Mucosa of stomach (tissue), 1 donor: Measurements from ENCODE around the gene PTPRO.

Experiments used
- H3K27me3 ChIP-seq: one replicate; pipeline ENCODE4 v1.7.0; 2013; ENCODE audit warnings: mild to moderate bottlenecking, low read length; ENCODE audit not compliant: control insufficient read depth, insufficient read depth
- H3K36me3 ChIP-seq: one replicate; pipeline ENCODE4 v1.7.0; 2013; ENCODE audit warnings: low read length; ENCODE audit not compliant: control insufficient read depth, insufficient read depth
- H3K4me1 ChIP-seq: one replicate; pipeline ENCODE4 v1.7.0; 2013; ENCODE audit warnings: mild to moderate bottlenecking, low read length; ENCODE audit not compliant: control insufficient read depth, insufficient read depth
- H3K4me3 ChIP-seq: one replicate; pipeline ENCODE4 v1.7.0; 2013; ENCODE audit warnings: low read length
- H3K9ac ChIP-seq: one replicate; pipeline ENCODE4 v1.7.0; 2013; ENCODE audit warnings: mild to moderate bottlenecking, low read length, moderate library complexity
- H3K9me3 ChIP-seq: one replicate; pipeline ENCODE4 v1.7.0; 2013; ENCODE audit warnings: mild to moderate bottlenecking, low read length, moderate library complexity; ENCODE audit not compliant: control insufficient read depth
- donor health status: Pancreatic carcinoma.

Gene PTPRO

DNA sequence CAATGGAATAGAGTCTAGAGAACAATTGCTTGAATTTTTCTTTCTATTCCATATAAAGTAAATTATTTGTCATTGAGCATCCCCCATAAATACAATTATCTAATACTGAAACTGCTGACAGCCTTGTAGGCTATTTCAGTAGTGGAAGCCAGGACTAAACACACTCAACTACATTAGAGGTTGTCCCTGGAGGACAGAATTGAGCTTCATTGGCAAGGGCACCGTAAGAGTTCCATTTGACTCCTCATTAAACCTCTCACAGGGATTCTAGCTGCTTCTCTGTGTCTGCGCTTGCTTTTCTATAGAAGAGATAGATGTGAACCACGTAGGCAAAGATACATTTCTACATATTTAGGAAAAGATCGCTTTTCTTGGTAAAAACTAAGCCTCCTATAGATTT lies 3.5 kb upstream of the PTPRO start:
- H3K9me3 ChIP-seq: no peaks in the 10 kb centered on the region
- H3K9ac ChIP-seq: no peak overlapping the region
- H3K4me1 ChIP-seq: no peaks in the 10 kb centered on the region
- H3K27me3 ChIP-seq: peaks cover 17% of the 10 kb centered on the region
- no peaks in the 10 kb centered on the region for H3K36me3 ChIP-seq
- no peak overlapping the region for H3K4me3 ChIP-seq

DNA sequence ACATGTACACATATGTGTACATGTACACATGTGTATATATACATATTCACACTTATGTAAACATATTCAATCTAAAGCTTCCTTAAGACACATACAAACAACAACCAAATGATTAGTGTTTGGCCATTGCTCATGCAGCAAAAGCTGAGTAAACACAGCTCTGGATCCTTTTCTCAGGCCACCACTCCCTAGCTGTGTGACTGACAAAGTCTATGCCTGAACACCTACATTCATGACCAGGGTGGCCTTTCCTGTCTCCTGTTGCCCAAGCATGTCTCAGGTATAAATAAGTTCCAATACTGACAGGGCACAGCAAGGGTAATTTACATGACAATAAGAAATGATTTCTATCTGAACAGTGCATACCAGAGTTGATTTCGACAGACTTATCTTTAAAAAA lies 1.4 kb upstream of the PTPRO start:
- Histone ChIP-seq H3K9ac (no peak overlapping the region), H3K9me3 (no peaks in the 10 kb centered on the region), H3K4me1 (no peaks in the 10 kb centered on the region), H3K36me3 (no peaks in the 10 kb centered on the region), H3K27me3 (peaks cover 17% of the 10 kb centered on the region), H3K4me3 (no peak overlapping the region)

DNA sequence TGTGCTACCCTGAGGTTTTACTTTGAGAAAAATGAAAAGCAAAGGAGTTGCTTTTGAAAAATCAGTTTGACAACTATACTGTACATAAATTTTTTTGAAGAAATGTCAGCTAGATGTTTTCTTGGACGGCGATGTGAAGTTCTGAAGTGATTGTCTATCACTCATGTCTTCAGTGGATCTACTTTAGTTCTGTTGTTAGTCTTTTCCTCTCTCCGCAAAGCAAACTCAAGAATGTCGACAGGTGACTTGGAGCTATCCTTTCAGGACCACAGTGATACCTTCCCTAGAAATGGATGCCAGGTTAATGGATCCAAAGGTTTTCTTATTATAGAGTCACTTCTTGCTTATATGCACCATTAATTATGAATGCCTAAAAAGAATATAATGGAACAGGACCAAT lies 1.2 kb downstream of the PTPRO start:
- no peaks in the 10 kb centered on the region for H3K9me3 ChIP-seq
- H3K36me3 ChIP-seq: no peaks in the 10 kb centered on the region
- H3K4me1 ChIP-seq: no peaks in the 10 kb centered on the region
- H3K9ac ChIP-seq: no peak overlapping the region
- H3K4me3 ChIP-seq: no peak overlapping the region
- peaks cover 17% of the 10 kb centered on the region for H3K27me3 ChIP-seq

DNA sequence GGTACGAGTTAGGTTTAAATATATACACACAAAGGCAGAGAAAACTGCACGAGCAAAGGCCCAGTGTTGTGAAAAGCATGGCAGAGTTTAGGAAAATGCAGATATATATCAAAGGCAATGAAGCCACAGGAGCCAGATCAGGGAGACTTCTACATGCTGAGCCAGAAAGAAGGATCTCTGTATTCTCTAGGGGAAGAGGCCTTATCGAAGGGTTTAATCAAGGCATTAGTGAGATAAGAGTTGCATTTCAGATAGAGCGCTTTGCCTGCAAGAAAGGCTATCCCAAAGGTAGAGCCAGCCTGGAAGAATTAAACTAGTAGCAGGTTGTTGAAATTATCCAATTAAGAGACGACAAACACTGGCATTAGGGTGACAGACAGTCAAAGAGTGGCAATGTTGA lies 7.6 kb downstream of the PTPRO start:
- Histone ChIP-seq H3K9ac (no peak overlapping the region), H3K4me3 (no peak overlapping the region), H3K27me3 (no peaks in the 10 kb centered on the region), H3K9me3 (no peaks in the 10 kb centered on the region), H3K4me1 (no peaks in the 10 kb centered on the region), H3K36me3 (no peaks in the 10 kb centered on the region)

DNA sequence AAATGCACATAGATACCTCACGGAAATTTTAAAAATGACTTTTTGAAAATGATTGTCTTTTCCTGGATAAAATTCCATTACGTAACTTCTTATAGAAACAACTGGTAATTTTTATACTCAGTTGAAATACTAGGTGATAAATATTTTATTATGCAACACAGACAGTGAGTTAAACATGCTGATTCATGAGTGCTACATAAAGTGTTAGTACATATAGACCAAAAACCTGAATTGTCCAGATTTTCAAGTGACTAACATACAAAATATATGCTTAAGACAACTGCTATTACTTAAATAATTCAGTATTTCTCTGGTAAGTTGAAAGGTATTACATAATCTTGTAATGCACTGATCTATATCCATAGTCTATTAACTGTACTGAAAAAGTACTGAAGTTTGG lies 11.9 kb downstream of the PTPRO start:
- Histone ChIP-seq H3K4me1 (no peaks in the 10 kb centered on the region), H3K27me3 (no peaks in the 10 kb centered on the region), H3K9me3 (no peaks in the 10 kb centered on the region), H3K9ac (no peak overlapping the region), H3K4me3 (no peak overlapping the region), H3K36me3 (no peaks in the 10 kb centered on the region)

DNA sequence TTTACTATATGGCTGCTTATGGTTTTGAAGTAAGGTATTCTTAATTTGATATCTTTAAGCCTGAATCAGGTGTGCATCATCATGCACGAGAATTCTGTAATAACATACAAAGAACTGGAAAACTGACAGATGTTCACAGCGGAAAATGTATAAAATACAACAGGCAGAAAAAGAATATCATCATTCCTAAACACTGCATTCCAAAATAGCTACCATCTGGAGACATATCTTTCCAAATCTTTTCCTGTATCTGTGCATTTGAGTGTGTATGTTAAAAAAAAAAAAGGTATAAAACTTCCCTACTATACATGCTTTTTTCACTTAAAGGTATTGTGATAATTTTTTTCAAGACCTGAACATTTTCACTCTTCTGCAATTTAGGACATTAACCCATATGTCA lies 13.7 kb downstream of the PTPRO start:
- H3K27me3 ChIP-seq: no peaks in the 10 kb centered on the region
- H3K36me3 ChIP-seq: no peaks in the 10 kb centered on the region
- no peaks in the 10 kb centered on the region for H3K9me3 ChIP-seq

DNA sequence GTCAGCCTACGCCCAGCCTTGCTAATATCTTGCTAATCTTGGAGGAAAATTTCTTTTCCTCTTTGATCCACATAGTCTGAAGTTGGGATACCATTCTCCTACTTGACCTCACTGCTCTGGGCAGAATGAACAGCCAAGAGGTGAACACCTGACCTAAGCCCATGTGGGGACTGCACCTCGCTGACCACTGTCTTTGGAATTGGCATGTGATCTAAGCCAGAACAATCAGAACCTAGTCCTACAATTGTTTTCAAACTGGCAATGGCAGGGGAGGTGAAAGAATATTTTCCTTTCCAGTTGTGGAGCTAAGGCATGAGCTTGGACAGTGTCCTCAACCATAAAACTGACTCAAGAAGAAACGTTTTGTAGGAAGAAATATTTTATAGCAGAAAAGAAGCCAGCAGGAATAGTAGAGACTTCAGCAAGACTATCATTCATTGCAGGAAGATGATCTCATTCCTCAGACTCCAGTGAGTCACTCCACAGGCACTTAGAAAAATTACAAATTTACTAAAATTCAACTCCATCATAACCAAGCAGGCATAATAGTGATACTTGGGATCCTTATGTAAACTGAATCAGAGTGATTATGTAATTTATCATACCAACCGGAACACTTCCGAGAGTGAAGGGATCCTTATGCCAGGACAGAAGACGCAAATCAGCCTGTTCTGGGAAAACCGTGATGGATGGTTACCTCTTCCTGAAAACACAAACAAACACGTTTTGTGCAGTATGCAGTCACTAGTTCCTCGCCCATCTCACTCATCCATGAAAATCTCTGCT lies 14.7 kb downstream of the PTPRO start:
- no peaks in the 10 kb centered on the region for H3K9me3 ChIP-seq
- H3K27me3 ChIP-seq: no peaks in the 10 kb centered on the region
- H3K4me3 ChIP-seq: no peak overlapping the region
- no peak overlapping the region for H3K9ac ChIP-seq
- H3K4me1 ChIP-seq: no peaks in the 10 kb centered on the region
- no peaks in the 10 kb centered on the region for H3K36me3 ChIP-seq

More for the DNA sequence above, 13.7 kb downstream of the PTPRO start:
- Histone ChIP-seq H3K4me3 (no peak overlapping the region), H3K9ac (no peak overlapping the region), H3K4me1 (no peaks in the 10 kb centered on the region)

DNA sequence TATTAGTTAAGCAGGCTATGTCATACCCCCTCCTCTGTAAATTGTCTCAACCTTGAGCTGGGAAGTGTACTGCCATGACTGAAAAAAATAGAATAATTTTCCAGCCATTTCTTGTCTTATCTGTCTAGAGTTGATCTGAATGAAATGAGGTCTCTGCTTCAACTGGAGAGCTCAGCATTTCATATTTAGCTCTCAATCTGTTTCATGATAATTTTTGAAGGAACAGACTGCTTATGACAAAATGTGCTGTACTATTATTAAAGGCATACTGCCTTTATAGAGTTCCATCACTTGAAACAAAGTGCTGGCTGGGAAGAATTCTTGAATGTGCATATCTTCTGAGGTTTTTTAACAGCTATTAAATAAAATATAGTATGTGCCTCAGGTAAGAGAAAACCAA lies 19.1 kb downstream of the PTPRO start:
- Histone ChIP-seq H3K9ac (no peak overlapping the region), H3K36me3 (no peaks in the 10 kb centered on the region), H3K27me3 (no peaks in the 10 kb centered on the region), H3K9me3 (no peaks in the 10 kb centered on the region), H3K4me3 (no peak overlapping the region), H3K4me1 (peaks cover 3% of the 10 kb centered on the region)

DNA sequence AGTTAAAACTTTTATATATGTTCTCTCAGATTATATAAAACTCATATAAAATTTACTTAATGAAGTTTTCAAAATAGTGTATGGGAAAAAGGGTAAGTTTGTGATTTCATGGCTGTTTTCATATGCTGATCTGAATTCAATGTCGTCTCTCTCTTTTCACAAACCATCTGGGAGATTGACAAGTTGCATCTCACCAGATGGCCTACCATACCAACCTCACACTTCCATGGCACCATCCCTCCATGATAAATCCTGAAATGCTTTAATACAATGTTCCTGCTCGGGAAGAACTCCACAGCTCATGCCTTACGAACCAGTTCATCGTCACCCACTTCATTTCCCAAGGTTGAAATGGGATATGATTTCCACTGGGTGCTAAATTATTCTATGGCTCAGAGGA lies 22.3 kb downstream of the PTPRO start:
- Histone ChIP-seq H3K9me3 (no peaks in the 10 kb centered on the region), H3K4me3 (no peak overlapping the region), H3K36me3 (no peaks in the 10 kb centered on the region)

DNA sequence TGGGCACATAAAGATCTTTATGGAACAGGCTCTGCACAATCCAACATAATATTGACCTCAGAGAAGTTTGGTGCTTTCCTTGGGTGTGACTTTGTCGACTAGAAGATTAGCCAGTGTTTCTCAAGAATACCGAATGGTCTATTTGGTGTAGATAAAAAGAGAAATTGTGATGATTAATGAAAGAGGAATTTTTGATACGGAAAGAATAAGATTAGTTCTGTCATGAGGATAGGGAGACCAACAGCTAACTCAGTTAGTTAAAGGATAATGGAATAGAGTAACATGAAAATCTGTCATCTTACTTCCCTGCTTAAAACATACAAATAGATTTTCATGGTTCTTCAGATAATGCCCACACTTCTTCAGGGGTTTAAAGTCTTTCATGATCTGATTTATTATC lies 24.2 kb downstream of the PTPRO start:
- Histone ChIP-seq H3K9me3 (no peaks in the 10 kb centered on the region), H3K4me1 (peaks cover 8% of the 10 kb centered on the region), H3K9ac (no peak overlapping the region), H3K27me3 (no peaks in the 10 kb centered on the region), H3K4me3 (no peak overlapping the region), H3K36me3 (no peaks in the 10 kb centered on the region)

More for the DNA sequence above, 22.3 kb downstream of the PTPRO start:
- Histone ChIP-seq H3K4me1 (peaks cover 8% of the 10 kb centered on the region), H3K27me3 (no peaks in the 10 kb centered on the region), H3K9ac (no peak overlapping the region)

DNA sequence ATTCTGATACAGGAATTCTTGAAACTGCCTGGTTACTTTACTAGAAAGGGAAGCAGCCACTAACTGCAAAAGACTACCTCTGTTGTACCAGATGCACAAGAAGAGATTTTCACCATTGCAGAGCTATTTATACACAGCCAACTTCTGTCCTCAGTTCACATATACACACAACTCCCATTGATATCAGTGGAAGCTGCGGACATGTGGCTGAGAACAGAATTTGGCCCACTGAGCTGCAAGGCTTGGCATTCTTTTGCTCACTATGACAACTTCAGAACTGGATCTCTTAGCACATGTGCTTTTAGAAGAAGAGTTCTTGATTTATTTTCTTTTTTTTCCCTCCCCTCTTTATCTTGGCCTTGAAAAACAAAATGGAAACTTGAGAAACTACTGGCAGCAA lies 28.3 kb downstream of the PTPRO start:
- Histone ChIP-seq H3K4me3 (no peak overlapping the region), H3K9me3 (no peaks in the 10 kb centered on the region), H3K9ac (no peak overlapping the region), H3K4me1 (peaks cover 8% of the 10 kb centered on the region), H3K36me3 (no peaks in the 10 kb centered on the region), H3K27me3 (no peaks in the 10 kb centered on the region)

DNA sequence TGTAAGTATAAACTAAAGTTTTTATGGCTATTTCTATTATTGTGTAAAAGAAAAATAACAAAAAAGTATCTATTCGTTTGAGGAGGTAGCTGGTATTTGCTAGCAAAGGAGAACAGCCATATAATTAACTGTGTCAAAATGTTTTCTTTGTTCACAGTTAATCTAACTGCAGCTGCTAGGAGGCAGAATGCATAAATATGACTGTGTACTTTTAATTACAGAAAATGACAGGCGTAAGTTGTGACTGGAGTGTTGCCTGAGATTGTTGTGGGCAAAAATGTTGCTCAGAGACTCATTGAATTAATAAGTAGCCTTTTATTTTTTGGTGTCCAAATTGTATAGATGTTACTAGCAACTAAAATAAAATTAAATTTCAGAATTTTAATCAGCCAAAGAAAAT lies 33.5 kb downstream of the PTPRO start:
- no peaks in the 10 kb centered on the region for H3K9me3 ChIP-seq
- no peaks in the 10 kb centered on the region for H3K4me1 ChIP-seq
- no peak overlapping the region for H3K4me3 ChIP-seq

DNA sequence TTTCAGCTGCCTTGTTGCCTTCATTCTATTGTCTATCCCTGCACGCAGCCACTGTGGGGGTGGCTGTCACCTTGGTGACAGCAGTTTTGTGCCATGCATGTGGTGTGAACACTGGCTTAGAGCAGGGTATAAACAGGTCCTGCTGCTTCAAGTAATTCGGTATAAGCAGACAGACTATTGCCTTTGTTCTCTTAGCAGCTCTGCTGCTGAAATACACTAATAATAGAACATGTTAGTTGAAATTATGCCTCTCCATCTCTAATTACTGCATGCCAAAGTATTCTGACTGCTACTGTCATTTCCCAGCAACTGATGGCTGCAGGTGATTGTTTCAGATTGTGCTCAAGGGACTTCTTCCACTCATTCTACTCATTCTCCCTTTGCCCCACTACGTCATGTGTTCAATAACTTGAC lies 34.6 kb downstream of the PTPRO start:
- no peaks in the 10 kb centered on the region for H3K36me3 ChIP-seq
- no peaks in the 10 kb centered on the region for H3K9me3 ChIP-seq
- no peaks in the 10 kb centered on the region for H3K4me1 ChIP-seq

More for the DNA sequence above, 33.5 kb downstream of the PTPRO start:
- no peak overlapping the region for H3K9ac ChIP-seq
- H3K27me3 ChIP-seq: no peaks in the 10 kb centered on the region
- no peaks in the 10 kb centered on the region for H3K36me3 ChIP-seq

More for the DNA sequence above, 34.6 kb downstream of the PTPRO start:
- Histone ChIP-seq H3K27me3 (no peaks in the 10 kb centered on the region), H3K4me3 (no peak overlapping the region), H3K9ac (no peak overlapping the region)
